ENCODE data around the gene PKP1.

Gene PKP1

GRCh38 chr1:201346987-201347386 is 63.7 kb downstream of the PKP1 start:
- H3K4me3 ChIP-seq (ENCODE audit: low read length) = no peak overlapping the region
- TF ChIP-seq ZNF274 (IDR thresholded peaks at IDR 0.05; ENCODE audit: low read depth, low read length) = no peak

DNA sequence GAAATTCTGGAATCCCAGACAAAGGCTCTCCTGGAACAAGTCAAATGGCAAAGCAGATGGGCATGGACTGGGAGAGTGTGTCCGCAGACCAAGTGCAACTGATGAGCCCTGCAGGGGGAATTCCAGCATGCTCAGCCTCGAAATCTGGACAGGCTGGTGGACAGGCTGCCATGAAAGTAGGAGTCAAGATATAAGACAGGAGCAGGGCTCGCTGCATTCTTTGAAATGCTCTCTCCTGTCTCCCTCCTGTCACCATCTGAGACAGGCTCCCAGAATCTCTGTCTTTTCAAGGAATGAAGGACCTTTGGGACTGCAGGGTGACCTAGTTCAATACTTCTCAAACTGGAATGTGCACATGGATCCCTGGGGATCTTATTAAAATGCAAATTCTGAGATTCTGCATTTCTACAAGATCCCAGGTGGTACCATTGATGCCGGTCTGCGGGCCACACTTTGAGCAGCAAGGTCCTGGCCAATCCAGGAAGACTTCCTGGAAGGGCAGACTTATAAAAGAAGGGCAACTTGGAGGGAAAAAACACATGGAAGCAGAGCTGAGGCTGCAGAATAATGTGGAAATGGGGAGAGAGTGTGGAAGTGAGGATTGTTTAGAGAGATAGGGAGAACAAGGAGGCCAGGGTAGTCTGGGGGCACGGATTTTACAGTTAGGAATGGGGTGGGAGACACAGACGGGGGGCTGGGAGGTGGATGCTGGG is 64.3 kb downstream of the PKP1 start:
- no peak overlapping the region for H3K4me3 ChIP-seq (ENCODE audit: low read length)
- no peak for TF ChIP-seq ZNF274 (IDR thresholded peaks at IDR 0.05; ENCODE audit: low read depth, low read length)

GRCh38 chr1:201348211-201348566 is 64.9 kb downstream of the PKP1 start:
- no peak for TF ChIP-seq ZNF274 (IDR thresholded peaks at IDR 0.05; ENCODE audit: low read depth, low read length)
- no peak overlapping the region for H3K4me3 ChIP-seq (ENCODE audit: low read length)

DNA sequence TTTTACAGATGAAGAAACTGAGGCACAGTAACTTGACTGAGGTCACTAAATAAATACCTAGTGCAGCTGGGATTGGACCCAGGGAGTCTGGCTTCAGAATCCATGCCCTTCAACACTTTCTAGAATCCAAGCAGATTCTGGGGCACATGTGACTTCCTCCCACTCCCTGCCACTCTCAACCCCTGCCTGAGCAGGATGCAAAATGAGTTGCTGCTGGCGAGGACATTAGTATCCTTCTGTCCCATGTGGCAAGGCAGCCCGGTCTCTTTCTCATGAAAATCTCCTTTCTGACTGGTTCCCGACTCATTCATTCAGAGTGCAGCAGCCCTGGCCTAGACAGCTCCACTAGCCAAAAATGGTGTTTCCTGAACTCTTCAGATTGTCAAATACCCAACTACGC is 65.8 kb downstream of the PKP1 start:
- H3K4me3 ChIP-seq (ENCODE audit: low read length) = no peak overlapping the region
- no peak for TF ChIP-seq ZNF274 (IDR thresholded peaks at IDR 0.05; ENCODE audit: low read depth, low read length)

GRCh38 chr1:201350361-201350725 is 67.0 kb downstream of the PKP1 start:
- TF ChIP-seq ZNF274 (IDR thresholded peaks at IDR 0.05; ENCODE audit: low read depth, low read length) = no peak

DNA sequence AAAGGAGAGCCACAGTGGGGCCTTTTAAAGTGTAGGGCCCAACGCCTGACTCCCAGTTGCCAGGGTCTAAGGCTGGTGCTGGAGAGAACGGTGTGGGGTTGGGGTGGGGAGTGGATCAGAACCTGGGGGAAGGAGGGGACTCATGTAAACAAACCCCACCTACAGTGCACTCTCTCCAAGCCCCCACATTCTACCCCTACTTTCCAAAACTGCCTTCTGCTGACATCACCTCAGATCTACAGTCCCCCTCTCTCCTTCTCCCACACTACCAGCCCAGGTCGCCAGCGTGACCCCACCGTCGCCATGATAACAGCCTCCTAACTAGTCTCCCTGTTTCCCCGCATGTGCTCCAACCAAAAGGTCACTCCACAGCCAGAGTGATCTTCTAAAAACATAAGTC is 67.6 kb downstream of the PKP1 start:
- H3K4me3 ChIP-seq (ENCODE audit: low read length) = no peak overlapping the region
- no peak for TF ChIP-seq ZNF274 (IDR thresholded peaks at IDR 0.05; ENCODE audit: low read depth, low read length)

More at GRCh38 chr1:201350361-201350725, 67.0 kb downstream of the PKP1 start:
- no peak overlapping the region for H3K4me3 ChIP-seq (ENCODE audit: low read length)

DNA sequence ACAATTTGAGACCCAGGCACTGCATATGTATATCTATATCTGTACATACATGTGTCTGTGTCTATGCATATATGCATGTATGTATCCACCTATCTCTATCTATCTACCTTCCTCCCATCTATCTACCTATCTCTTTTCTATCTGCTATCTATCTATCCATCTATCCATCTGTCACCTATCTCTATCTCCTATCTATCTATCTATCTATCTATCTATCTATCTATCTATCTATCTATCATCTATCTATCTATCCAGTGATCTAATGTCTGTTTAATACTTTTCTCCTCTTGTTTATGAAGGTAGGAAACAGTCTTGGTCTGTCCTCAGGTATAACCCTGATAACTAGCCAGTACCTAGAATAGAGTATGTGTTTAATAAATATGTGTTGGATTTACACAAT is 68.3 kb downstream of the PKP1 start:
- H3K4me3 ChIP-seq (ENCODE audit: low read length) = no peak overlapping the region
- TF ChIP-seq ZNF274 (IDR thresholded peaks at IDR 0.05; ENCODE audit: low read depth, low read length) = no peak

GRCh38 chr1:201353186-201353940 is 70.1 kb downstream of the PKP1 start:
- no peak for TF ChIP-seq ZNF274 (IDR thresholded peaks at IDR 0.05; ENCODE audit: low read depth, low read length)
- H3K4me3 ChIP-seq (ENCODE audit: low read length) = no peak overlapping the region

DNA sequence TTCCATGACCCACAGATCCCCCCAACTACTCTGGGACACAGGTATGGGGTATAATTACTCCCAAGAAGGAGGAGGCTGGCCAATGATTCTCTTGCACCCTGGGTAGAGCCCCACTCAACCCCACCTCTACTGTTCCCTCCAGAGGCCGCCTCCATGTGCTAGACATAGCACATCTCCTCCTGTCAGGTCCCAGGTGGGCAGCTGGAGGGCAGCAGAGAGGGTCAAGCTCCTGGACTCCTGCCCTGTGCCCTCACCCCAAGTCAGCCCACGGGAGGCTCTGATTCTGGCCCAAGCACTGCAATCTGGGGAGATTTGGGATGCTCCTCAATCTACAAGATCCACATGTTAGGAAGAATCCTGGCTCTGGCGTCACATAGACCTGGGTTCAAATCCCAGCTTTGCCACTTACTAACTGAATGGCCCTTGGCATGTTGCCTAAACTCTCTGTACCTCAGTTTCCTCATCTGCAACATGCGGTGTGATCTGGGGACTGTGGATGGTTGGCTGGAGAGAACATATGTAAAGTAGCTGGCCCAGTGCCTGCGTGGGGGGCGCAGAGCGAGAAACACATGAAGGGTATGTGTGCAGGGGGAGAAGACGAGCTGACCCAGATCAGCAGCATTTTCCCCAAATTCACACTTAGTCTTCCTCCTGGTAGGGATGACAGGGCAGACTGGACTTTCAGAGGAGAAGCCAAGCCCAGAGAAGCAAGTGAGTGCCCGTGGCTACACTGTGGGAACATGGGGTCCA is 71.0 kb downstream of the PKP1 start:
- H3K4me3 ChIP-seq (ENCODE audit: low read length) = no peak overlapping the region
- no peak for TF ChIP-seq ZNF274 (IDR thresholded peaks at IDR 0.05; ENCODE audit: low read depth, low read length)

GRCh38 chr1:201354901-201355295 is 71.6 kb downstream of the PKP1 start:
- no peak overlapping the region for H3K4me3 ChIP-seq (ENCODE audit: low read length)
- no peak for TF ChIP-seq ZNF274 (IDR thresholded peaks at IDR 0.05; ENCODE audit: low read depth, low read length)

DNA sequence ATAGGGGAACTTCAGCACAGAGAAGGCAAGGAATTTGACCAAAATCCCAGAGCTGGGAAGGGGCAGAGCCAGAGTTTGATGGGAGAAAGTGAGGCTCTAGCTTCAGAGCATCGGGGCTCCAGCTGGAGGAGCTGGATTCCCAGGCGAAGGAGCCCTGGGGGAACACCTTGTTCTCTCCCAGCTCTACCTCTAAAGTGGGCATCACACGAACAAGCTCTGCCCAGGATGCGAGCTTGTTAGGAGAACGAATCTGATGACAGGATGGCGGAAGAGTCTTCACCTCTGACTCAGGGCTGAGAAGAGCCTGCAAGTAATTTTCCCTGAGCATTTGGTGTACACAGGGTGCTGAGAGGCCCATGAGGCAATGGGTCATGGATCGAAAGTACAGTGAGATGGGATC is 72.2 kb downstream of the PKP1 start:
- no peak overlapping the region for H3K4me3 ChIP-seq (ENCODE audit: low read length)
- TF ChIP-seq ZNF274 (IDR thresholded peaks at IDR 0.05; ENCODE audit: low read depth, low read length) = no peak

DNA sequence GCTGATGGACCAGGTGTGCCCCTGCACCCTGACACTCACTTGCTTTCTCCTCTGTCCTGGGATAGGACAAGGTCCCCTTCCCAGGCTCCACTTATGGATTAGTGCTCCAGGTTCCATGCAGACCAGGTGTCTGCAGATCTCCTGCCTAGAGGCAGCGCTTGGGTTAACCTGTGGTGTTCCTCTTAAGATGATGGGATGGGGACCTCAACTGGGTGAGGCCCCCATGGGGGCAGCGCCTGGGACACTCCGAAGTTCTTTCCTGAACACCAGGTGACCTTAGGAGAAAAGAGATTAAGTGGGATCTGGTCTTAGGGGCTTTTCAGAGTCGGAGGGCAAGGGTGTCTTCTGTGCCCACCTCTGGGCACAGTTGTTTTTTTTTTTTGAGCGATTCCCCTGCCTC is 72.9 kb downstream of the PKP1 start:
- TF ChIP-seq ZNF274 (IDR thresholded peaks at IDR 0.05; ENCODE audit: low read depth, low read length) = no peak
- no peak overlapping the region for H3K4me3 ChIP-seq (ENCODE audit: low read length)

- no peak for TF ChIP-seq ZNF274 (IDR thresholded peaks at IDR 0.05; ENCODE audit: low read depth, low read length)
- H3K4me3 ChIP-seq (ENCODE audit: low read length) = no peak overlapping the region
These were observed 73.4 kb downstream of the PKP1 start for GRCh38 chr1:201356701-201357100.

GRCh38 chr1:201357211-201357610 is 73.9 kb downstream of the PKP1 start:
- TF ChIP-seq ZNF274 (IDR thresholded peaks at IDR 0.05; ENCODE audit: low read depth, low read length) = no peak
- no peak overlapping the region for H3K4me3 ChIP-seq (ENCODE audit: low read length)
